ENCODE data around the gene B3GAT2. TPM values are rescaled to one million over a fixed set of nuclear protein-coding genes. Genes with fewer than 3 reads are reported as not detected.

The B3GAT2 gene
- total RNA-seq (2014; rRNA removed; shearing (Covaris generic); ENCODE audit: low replicate concordance): not detected in 2 replicates

- Histone ChIP-seq H2AFZ (ENCODE audit: low read length) (no peak within 1 kb of the TSS), H3K4me2 (ENCODE audit: low read depth, low read length, poor library complexity, severe bottlenecking) (no peak within 1 kb of the TSS), H4K20me1 (ENCODE audit: insufficient read depth, low read depth, low read length) (no peaks in the 10 kb centered on the region), H3K4me3 (ENCODE audit: low read length) (no peak within 1 kb of the TSS), H3K9me3 (ENCODE audit: low read length) (no peaks in the 10 kb centered on the region), H3K79me2 (ENCODE audit: low read length) (no peaks in the 10 kb centered on the region), H3K9me2 (replicated peaks; ENCODE audit: insufficient read depth, low read length) (no peaks in the 10 kb centered on the region), H3K4me1 (ENCODE audit: low read length) (0 out of 2 replicates have a peak, but pooled peaks cover 3% of the 10 kb centered on the region), H3K36me3 (ENCODE audit: insufficient read depth, low read length) (no peaks in the 10 kb centered on the region), H3K27ac (ENCODE audit: low read length) (no peak within 1 kb of the TSS), H3K9ac (ENCODE audit: low read length) (no peak within 1 kb of the TSS), H3K27me3 (ENCODE audit: low read length) (no peaks in the 10 kb centered on the region)
- DNase-seq: no peak
Observed at GRCh38 chr6:70956451-70957283, at the start of gene B3GAT2. Gene B3GAT2 (minus strand): TSS chr6:70957060. CDS start chr6:70956429, 631 bp downstream.

- Histone ChIP-seq H3K9me3 (ENCODE audit: low read length) (no peaks in the 10 kb centered on the region), H3K79me2 (ENCODE audit: low read length) (no peaks in the 10 kb centered on the region), H3K4me1 (ENCODE audit: low read length) (no peaks in the 10 kb centered on the region), H3K9ac (ENCODE audit: low read length) (no peak overlapping the region), H4K20me1 (ENCODE audit: insufficient read depth, low read depth, low read length) (no peaks in the 10 kb centered on the region), H2AFZ (ENCODE audit: low read length) (no peak overlapping the region), H3K27ac (ENCODE audit: low read length) (no peak overlapping the region), H3K9me2 (replicated peaks; ENCODE audit: insufficient read depth, low read length) (no peaks in the 10 kb centered on the region), H3K27me3 (ENCODE audit: low read length) (no peaks in the 10 kb centered on the region), H3K36me3 (ENCODE audit: insufficient read depth, low read length) (no peaks in the 10 kb centered on the region), H3K4me2 (ENCODE audit: low read depth, low read length, poor library complexity, severe bottlenecking) (no peak overlapping the region), H3K4me3 (ENCODE audit: low read length) (no peak overlapping the region)
- DNase-seq: no peak
Observed at GRCh38 chr6:70998148-70998547, 41.3 kb upstream of the B3GAT2 start.

- Histone ChIP-seq H3K36me3 (ENCODE audit: insufficient read depth, low read length) (no peaks in the 10 kb centered on the region), H3K4me3 (ENCODE audit: low read length) (no peak overlapping the region), H3K4me1 (ENCODE audit: low read length) (no peaks in the 10 kb centered on the region), H3K27ac (ENCODE audit: low read length) (no peak overlapping the region), H3K4me2 (ENCODE audit: low read depth, low read length, poor library complexity, severe bottlenecking) (no peak overlapping the region), H4K20me1 (ENCODE audit: insufficient read depth, low read depth, low read length) (no peaks in the 10 kb centered on the region), H3K9me2 (replicated peaks; ENCODE audit: insufficient read depth, low read length) (no peaks in the 10 kb centered on the region), H3K27me3 (ENCODE audit: low read length) (no peaks in the 10 kb centered on the region), H3K79me2 (ENCODE audit: low read length) (no peaks in the 10 kb centered on the region), H2AFZ (ENCODE audit: low read length) (no peak overlapping the region), H3K9me3 (ENCODE audit: low read length) (no peaks in the 10 kb centered on the region), H3K9ac (ENCODE audit: low read length) (no peak overlapping the region)
- DNase-seq: no peak
Observed at GRCh38 chr6:70997379-70997778, 40.5 kb upstream of the B3GAT2 start.

GRCh38 chr6:70996106-70996505 is 39.2 kb upstream of the B3GAT2 start:
- Histone ChIP-seq H3K9ac (ENCODE audit: low read length) (no peak overlapping the region), H3K79me2 (ENCODE audit: low read length) (no peaks in the 10 kb centered on the region), H3K9me3 (ENCODE audit: low read length) (no peaks in the 10 kb centered on the region), H3K4me3 (ENCODE audit: low read length) (no peak overlapping the region), H2AFZ (ENCODE audit: low read length) (no peak overlapping the region), H3K36me3 (ENCODE audit: insufficient read depth, low read length) (no peaks in the 10 kb centered on the region), H3K4me2 (ENCODE audit: low read depth, low read length, poor library complexity, severe bottlenecking) (no peak overlapping the region), H3K27me3 (ENCODE audit: low read length) (no peaks in the 10 kb centered on the region), H4K20me1 (ENCODE audit: insufficient read depth, low read depth, low read length) (no peaks in the 10 kb centered on the region), H3K27ac (ENCODE audit: low read length) (no peak overlapping the region), H3K4me1 (ENCODE audit: low read length) (no peaks in the 10 kb centered on the region), H3K9me2 (replicated peaks; ENCODE audit: insufficient read depth, low read length) (no peaks in the 10 kb centered on the region)
- no peak for DNase-seq

GRCh38 chr6:70995411-70995810 is 38.6 kb upstream of the B3GAT2 start:
- no peak overlapping the region for H3K27ac ChIP-seq (ENCODE audit: low read length)
- H3K79me2 ChIP-seq (ENCODE audit: low read length): no peaks in the 10 kb centered on the region
- no peak overlapping the region for H2AFZ ChIP-seq (ENCODE audit: low read length)
- H3K4me1 ChIP-seq (ENCODE audit: low read length): no peaks in the 10 kb centered on the region
- no peak overlapping the region for H3K4me2 ChIP-seq (ENCODE audit: low read depth, low read length, poor library complexity, severe bottlenecking)
- H3K9ac ChIP-seq (ENCODE audit: low read length): no peak overlapping the region
- H3K4me3 ChIP-seq (ENCODE audit: low read length): no peak overlapping the region
- no peaks in the 10 kb centered on the region for H3K36me3 ChIP-seq (ENCODE audit: insufficient read depth, low read length)
- H3K9me2 ChIP-seq (replicated peaks; ENCODE audit: insufficient read depth, low read length): no peaks in the 10 kb centered on the region
- H3K27me3 ChIP-seq (ENCODE audit: low read length): no peaks in the 10 kb centered on the region
- no peaks in the 10 kb centered on the region for H3K9me3 ChIP-seq (ENCODE audit: low read length)
- H4K20me1 ChIP-seq (ENCODE audit: insufficient read depth, low read depth, low read length): no peaks in the 10 kb centered on the region
- DNase-seq: no peak

- no peaks in the 10 kb centered on the region for H3K79me2 ChIP-seq (ENCODE audit: low read length)
- no peak overlapping the region for H3K4me3 ChIP-seq (ENCODE audit: low read length)
- H3K9me3 ChIP-seq (ENCODE audit: low read length): no peaks in the 10 kb centered on the region
- H3K27me3 ChIP-seq (ENCODE audit: low read length): no peaks in the 10 kb centered on the region
- H3K4me2 ChIP-seq (ENCODE audit: low read depth, low read length, poor library complexity, severe bottlenecking): no peak overlapping the region
- no peak for DNase-seq
- H3K36me3 ChIP-seq (ENCODE audit: insufficient read depth, low read length): no peaks in the 10 kb centered on the region
- no peaks in the 10 kb centered on the region for H4K20me1 ChIP-seq (ENCODE audit: insufficient read depth, low read depth, low read length)
- no peaks in the 10 kb centered on the region for H3K9me2 ChIP-seq (replicated peaks; ENCODE audit: insufficient read depth, low read length)
- no peaks in the 10 kb centered on the region for H3K4me1 ChIP-seq (ENCODE audit: low read length)
- H2AFZ ChIP-seq (ENCODE audit: low read length): no peak overlapping the region
- no peak overlapping the region for H3K27ac ChIP-seq (ENCODE audit: low read length)
- H3K9ac ChIP-seq (ENCODE audit: low read length): no peak overlapping the region
Observed at GRCh38 chr6:70991253-70991652, 34.4 kb upstream of the B3GAT2 start.

GRCh38 chr6:70985156-70985555 is 28.3 kb upstream of the B3GAT2 start:
- H3K27me3 ChIP-seq (ENCODE audit: low read length): no peaks in the 10 kb centered on the region
- H2AFZ ChIP-seq (ENCODE audit: low read length): no peak overlapping the region
- H3K4me3 ChIP-seq (ENCODE audit: low read length): no peak overlapping the region
- no peaks in the 10 kb centered on the region for H3K4me1 ChIP-seq (ENCODE audit: low read length)
- H3K4me2 ChIP-seq (ENCODE audit: low read depth, low read length, poor library complexity, severe bottlenecking): no peak overlapping the region
- no peak overlapping the region for H3K9ac ChIP-seq (ENCODE audit: low read length)
- no peak for DNase-seq
- no peaks in the 10 kb centered on the region for H4K20me1 ChIP-seq (ENCODE audit: insufficient read depth, low read depth, low read length)
- no peak overlapping the region for H3K27ac ChIP-seq (ENCODE audit: low read length)
- H3K79me2 ChIP-seq (ENCODE audit: low read length): no peaks in the 10 kb centered on the region
- no peaks in the 10 kb centered on the region for H3K36me3 ChIP-seq (ENCODE audit: insufficient read depth, low read length)
- H3K9me3 ChIP-seq (ENCODE audit: low read length): no peaks in the 10 kb centered on the region
- no peaks in the 10 kb centered on the region for H3K9me2 ChIP-seq (replicated peaks; ENCODE audit: insufficient read depth, low read length)

GRCh38 chr6:70982747-70983146 is 25.9 kb upstream of the B3GAT2 start:
- H3K79me2 ChIP-seq (ENCODE audit: low read length): no peaks in the 10 kb centered on the region
- H2AFZ ChIP-seq (ENCODE audit: low read length): no peak overlapping the region
- no peak overlapping the region for H3K4me2 ChIP-seq (ENCODE audit: low read depth, low read length, poor library complexity, severe bottlenecking)
- DNase-seq: no peak
- H4K20me1 ChIP-seq (ENCODE audit: insufficient read depth, low read depth, low read length): no peaks in the 10 kb centered on the region
- no peaks in the 10 kb centered on the region for H3K27me3 ChIP-seq (ENCODE audit: low read length)
- no peak overlapping the region for H3K4me3 ChIP-seq (ENCODE audit: low read length)
- no peaks in the 10 kb centered on the region for H3K9me3 ChIP-seq (ENCODE audit: low read length)
- H3K4me1 ChIP-seq (ENCODE audit: low read length): no peaks in the 10 kb centered on the region
- H3K9me2 ChIP-seq (replicated peaks; ENCODE audit: insufficient read depth, low read length): no peaks in the 10 kb centered on the region
- H3K9ac ChIP-seq (ENCODE audit: low read length): no peak overlapping the region
- H3K36me3 ChIP-seq (ENCODE audit: insufficient read depth, low read length): no peaks in the 10 kb centered on the region
- no peak overlapping the region for H3K27ac ChIP-seq (ENCODE audit: low read length)

Data from Karpas-422 (cell line).